HepG2 (cell line): ENCODE measurements around the gene SHC1. TPM values are rescaled to one million over a fixed set of nuclear protein-coding genes. Genes with fewer than 3 reads are reported as not detected.

Experiments used
- AKAP8 ChIP-seq: sonication (generic); formaldehyde crosslinking; IDR thresholded peaks from 2 replicates; pipeline ENCODE4 v1.5.1; 2020; ENCODE audit warnings: mild to moderate bottlenecking, missing genetic modification reagents
- BRD4 ChIP-seq: sonication (generic); formaldehyde crosslinking; IDR thresholded peaks from 2 replicates; pipeline ENCODE4 v1.4.0; 2020; ENCODE audit warnings: missing genetic modification reagents
- IRF9 ChIP-seq: sonication (generic); formaldehyde crosslinking; IDR thresholded peaks from 2 replicates; pipeline ENCODE4 v1.8.0; 2022; ENCODE audit warnings: missing genetic modification reagents, mild to moderate bottlenecking, borderline replicate concordance
- KDM5B ChIP-seq: sonication (generic); formaldehyde crosslinking; IDR thresholded peaks from 2 replicates; pipeline ENCODE4 v1.4.0; 2020; ENCODE audit warnings: missing genetic modification reagents, mild to moderate bottlenecking, borderline replicate concordance
- KLF12 ChIP-seq: sonication (generic); formaldehyde crosslinking; IDR thresholded peaks from 2 replicates; pipeline ENCODE4 v1.4.0; 2020; ENCODE audit warnings: missing genetic modification reagents, borderline replicate concordance
- NCOA5 ChIP-seq: sonication (generic); formaldehyde crosslinking; IDR thresholded peaks from 2 replicates; pipeline ENCODE4 v1.4.0; 2020; ENCODE audit warnings: missing genetic modification reagents
- POLR2G ChIP-seq: fragments of 200-400 bp; formaldehyde crosslinking; IDR thresholded peaks from 2 replicates; pipeline ENCODE4 v1.6.1; 2018; ENCODE audit warnings: mild to moderate bottlenecking, low read depth, low read length, moderate library complexity
- ZNF282 ChIP-seq: fragments of 450-650 bp; IDR thresholded peaks from 2 replicates; pipeline ENCODE4 v1.6.1; 2018; ENCODE audit not compliant: partially characterized antibody
- ZNF441 ChIP-seq: sonication (generic); formaldehyde crosslinking; IDR thresholded peaks from 2 replicates; pipeline ENCODE4 v1.7.0; 2021; ENCODE audit warnings: missing genetic modification reagents, borderline replicate concordance
- ZNF792 ChIP-seq: IDR thresholded peaks from 2 replicates; pipeline ENCODE4 v1.6.1; 2016
- polyA plus RNA-seq, 8 experiments: library from polyadenylated mRNA; depleted of rRNA in 3 of 8; stranded (reverse) in 7 of 8; unstranded in 1 of 8; fragments of >200 nt; fragmentation: Illumina TruSeq in 4 of 8; extraction: Trizol in 4 of 8; gene quantifications; 2 replicates each; pipeline versions ENCODE4 v1.2.1 to v1.2.3, GENCODE V29; 2011 to 2016; ENCODE audit warnings: low read depth in 4 of 8, missing spikeins in 1 of 8, mixed read lengths in 1 of 8; ENCODE audit not compliant: insufficient read depth in 1 of 8
- total RNA-seq, 5 experiments: library from RNA; depleted of rRNA; stranded (reverse); fragments of >200 nt; fragmentation: Illumina TruSeq; extraction: Trizol; gene quantifications; 2 replicates each; pipeline ENCODE4 v1.2.3, GENCODE V29; 2016; ENCODE audit warnings: low read depth in 1 of 5
- TF ChIP-seq, protein P1 (sequence below): sonication (generic); formaldehyde crosslinking; IDR thresholded peaks from 2 replicates; pipeline ENCODE4 v1.4.0; 2020; ENCODE audit warnings: missing genetic modification reagents
- TF ChIP-seq, protein P2 (sequence below): sonication (generic); formaldehyde crosslinking; IDR thresholded peaks from 2 replicates; pipeline ENCODE4 v1.5.0; 2020; ENCODE audit warnings: mild to moderate bottlenecking, missing genetic modification reagents, borderline replicate concordance
- TF ChIP-seq, protein P3 (sequence below): sonication (generic); formaldehyde crosslinking; IDR thresholded peaks from 2 replicates; pipeline ENCODE4 v1.5.0; 2020; ENCODE audit warnings: mild to moderate bottlenecking, missing genetic modification reagents, moderate library complexity
- TF ChIP-seq, protein P4 (sequence below): sonication (generic); formaldehyde crosslinking; IDR thresholded peaks from 2 replicates; pipeline ENCODE4 v1.4.0; 2020; ENCODE audit warnings: missing genetic modification reagents

Gene SHC1
- total and polyA plus RNA-seq, 2 of the 13 experiments (the other 11 are each of a cell fraction or from before 2014, with no cell fraction given) = 52.0 to 137 TPM

DNA sequence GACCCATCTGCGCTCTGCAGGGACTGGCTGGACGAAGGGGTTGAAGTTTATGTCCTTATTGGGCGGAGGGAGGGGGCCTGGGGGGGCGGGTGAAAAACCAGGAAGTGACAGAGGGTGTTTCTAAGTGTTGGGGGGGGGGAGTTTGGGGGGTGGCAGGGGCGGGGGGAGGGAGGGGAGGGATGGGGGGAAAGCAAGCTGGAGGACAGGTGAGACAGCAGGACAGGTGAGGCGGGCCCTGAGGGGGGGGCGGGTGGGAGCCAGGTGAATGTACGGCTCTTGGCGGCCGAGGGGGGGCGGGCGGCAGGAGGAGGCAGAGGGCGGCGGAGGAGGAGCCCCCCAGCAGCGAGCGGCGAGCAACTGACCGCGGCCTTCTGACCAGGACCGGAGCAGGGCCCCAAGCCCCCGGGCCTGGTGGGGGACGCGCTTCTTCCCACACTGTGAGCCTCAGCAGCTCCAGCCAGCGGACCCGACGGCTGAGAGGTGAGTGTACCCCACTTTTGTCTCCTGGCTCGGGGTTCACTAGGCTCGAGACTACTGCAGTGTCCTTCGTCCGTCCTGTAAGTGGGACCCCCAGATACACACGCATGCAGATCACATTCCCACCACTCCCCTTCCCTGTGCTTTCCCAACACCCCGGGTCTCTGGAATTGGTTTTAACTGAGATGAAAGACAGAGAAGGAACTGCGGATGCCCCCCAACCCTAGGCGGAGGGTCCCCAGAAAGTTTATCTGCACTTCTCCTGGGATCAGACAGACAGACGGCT is 32.1 kb upstream of the SHC1 start, which contains the start of gene ZBTB7B (continued):
- TF ChIP-seq, protein P1, sequence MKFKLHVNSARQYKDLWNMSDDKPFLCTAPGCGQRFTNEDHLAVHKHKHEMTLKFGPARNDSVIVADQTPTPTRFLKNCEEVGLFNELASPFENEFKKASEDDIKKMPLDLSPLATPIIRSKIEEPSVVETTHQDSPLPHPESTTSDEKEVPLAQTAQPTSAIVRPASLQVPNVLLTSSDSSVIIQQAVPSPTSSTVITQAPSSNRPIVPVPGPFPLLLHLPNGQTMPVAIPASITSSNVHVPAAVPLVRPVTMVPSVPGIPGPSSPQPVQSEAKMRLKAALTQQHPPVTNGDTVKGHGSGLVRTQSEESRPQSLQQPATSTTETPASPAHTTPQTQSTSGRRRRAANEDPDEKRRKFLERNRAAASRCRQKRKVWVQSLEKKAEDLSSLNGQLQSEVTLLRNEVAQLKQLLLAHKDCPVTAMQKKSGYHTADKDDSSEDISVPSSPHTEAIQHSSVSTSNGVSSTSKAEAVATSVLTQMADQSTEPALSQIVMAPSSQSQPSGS (CRISPR knock-in tag) = no peak
- TF ChIP-seq NCOA5 (CRISPR knock-in tag) = no peak
- TF ChIP-seq IRF9 (CRISPR knock-in tag) = no peak
- no peak for TF ChIP-seq AKAP8 (CRISPR knock-in tag)
- peak; percentile 56; the same call in 1 of the 2 replicates for TF ChIP-seq ZNF441
- TF ChIP-seq ZNF282 = no peak
- TF ChIP-seq BRD4 (CRISPR knock-in tag) = peak; percentile 30; the same call in 1 of the 2 replicates
- no peak for TF ChIP-seq KLF12 (CRISPR knock-in tag)
- TF ChIP-seq KDM5B (CRISPR knock-in tag) = 0 out of 2 replicates have a peak, but pooled peaks have one; percentile 38
- TF ChIP-seq, protein P2, sequence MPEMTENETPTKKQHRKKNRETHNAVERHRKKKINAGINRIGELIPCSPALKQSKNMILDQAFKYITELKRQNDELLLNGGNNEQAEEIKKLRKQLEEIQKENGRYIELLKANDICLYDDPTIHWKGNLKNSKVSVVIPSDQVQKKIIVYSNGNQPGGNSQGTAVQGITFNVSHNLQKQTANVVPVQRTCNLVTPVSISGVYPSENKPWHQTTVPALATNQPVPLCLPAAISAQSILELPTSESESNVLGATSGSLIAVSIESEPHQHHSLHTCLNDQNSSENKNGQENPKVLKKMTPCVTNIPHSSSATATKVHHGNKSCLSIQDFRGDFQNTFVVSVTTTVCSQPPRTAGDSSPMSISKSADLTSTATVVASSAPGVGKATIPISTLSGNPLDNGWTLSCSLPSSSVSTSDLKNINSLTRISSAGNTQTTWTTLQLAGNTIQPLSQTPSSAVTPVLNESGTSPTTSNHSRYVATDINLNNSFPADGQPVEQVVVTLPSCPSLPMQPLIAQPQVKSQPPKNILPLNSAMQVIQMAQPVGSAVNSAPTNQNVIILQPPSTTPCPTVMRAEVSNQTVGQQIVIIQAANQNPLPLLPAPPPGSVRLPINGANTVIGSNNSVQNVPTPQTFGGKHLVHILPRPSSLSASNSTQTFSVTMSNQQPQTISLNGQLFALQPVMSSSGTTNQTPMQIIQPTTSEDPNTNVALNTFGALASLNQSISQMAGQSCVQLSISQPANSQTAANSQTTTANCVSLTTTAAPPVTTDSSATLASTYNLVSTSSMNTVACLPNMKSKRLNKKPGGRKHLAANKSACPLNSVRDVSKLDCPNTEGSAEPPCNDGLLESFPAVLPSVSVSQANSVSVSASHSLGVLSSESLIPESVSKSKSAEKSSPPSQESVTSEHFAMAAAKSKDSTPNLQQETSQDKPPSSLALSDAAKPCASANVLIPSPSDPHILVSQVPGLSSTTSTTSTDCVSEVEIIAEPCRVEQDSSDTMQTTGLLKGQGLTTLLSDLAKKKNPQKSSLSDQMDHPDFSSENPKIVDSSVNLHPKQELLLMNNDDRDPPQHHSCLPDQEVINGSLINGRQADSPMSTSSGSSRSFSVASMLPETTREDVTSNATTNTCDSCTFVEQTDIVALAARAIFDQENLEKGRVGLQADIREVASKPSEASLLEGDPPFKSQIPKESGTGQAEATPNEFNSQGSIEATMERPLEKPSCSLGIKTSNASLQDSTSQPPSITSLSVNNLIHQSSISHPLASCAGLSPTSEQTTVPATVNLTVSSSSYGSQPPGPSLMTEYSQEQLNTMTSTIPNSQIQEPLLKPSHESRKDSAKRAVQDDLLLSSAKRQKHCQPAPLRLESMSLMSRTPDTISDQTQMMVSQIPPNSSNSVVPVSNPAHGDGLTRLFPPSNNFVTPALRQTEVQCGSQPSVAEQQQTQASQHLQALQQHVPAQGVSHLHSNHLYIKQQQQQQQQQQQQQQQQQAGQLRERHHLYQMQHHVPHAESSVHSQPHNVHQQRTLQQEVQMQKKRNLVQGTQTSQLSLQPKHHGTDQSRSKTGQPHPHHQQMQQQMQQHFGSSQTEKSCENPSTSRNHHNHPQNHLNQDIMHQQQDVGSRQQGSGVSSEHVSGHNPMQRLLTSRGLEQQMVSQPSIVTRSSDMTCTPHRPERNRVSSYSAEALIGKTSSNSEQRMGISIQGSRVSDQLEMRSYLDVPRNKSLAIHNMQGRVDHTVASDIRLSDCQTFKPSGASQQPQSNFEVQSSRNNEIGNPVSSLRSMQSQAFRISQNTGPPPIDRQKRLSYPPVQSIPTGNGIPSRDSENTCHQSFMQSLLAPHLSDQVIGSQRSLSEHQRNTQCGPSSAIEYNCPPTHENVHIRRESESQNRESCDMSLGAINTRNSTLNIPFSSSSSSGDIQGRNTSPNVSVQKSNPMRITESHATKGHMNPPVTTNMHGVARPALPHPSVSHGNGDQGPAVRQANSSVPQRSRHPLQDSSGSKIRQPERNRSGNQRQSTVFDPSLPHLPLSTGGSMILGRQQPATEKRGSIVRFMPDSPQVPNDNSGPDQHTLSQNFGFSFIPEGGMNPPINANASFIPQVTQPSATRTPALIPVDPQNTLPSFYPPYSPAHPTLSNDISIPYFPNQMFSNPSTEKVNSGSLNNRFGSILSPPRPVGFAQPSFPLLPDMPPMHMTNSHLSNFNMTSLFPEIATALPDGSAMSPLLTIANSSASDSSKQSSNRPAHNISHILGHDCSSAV (CRISPR knock-in tag) = no peak
- TF ChIP-seq, protein P3, sequence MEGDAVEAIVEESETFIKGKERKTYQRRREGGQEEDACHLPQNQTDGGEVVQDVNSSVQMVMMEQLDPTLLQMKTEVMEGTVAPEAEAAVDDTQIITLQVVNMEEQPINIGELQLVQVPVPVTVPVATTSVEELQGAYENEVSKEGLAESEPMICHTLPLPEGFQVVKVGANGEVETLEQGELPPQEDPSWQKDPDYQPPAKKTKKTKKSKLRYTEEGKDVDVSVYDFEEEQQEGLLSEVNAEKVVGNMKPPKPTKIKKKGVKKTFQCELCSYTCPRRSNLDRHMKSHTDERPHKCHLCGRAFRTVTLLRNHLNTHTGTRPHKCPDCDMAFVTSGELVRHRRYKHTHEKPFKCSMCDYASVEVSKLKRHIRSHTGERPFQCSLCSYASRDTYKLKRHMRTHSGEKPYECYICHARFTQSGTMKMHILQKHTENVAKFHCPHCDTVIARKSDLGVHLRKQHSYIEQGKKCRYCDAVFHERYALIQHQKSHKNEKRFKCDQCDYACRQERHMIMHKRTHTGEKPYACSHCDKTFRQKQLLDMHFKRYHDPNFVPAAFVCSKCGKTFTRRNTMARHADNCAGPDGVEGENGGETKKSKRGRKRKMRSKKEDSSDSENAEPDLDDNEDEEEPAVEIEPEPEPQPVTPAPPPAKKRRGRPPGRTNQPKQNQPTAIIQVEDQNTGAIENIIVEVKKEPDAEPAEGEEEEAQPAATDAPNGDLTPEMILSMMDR (CRISPR knock-in tag) = no peak
- TF ChIP-seq ZNF792 (CRISPR knock-in tag) = no peak
- TF ChIP-seq, protein P4, sequence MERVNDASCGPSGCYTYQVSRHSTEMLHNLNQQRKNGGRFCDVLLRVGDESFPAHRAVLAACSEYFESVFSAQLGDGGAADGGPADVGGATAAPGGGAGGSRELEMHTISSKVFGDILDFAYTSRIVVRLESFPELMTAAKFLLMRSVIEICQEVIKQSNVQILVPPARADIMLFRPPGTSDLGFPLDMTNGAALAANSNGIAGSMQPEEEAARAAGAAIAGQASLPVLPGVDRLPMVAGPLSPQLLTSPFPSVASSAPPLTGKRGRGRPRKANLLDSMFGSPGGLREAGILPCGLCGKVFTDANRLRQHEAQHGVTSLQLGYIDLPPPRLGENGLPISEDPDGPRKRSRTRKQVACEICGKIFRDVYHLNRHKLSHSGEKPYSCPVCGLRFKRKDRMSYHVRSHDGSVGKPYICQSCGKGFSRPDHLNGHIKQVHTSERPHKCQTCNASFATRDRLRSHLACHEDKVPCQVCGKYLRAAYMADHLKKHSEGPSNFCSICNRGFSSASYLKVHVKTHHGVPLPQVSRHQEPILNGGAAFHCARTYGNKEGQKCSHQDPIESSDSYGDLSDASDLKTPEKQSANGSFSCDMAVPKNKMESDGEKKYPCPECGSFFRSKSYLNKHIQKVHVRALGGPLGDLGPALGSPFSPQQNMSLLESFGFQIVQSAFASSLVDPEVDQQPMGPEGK (CRISPR knock-in tag) = peak; percentile 83
- 0 out of 2 replicates have a peak, but pooled peaks have one; percentile 5 for TF ChIP-seq POLR2G
